GM23248 (cell line): ENCODE data around the gene LPO. TPM values are rescaled to one million over a fixed set of nuclear protein-coding genes. Genes with fewer than 3 reads are reported as not detected.

ENCODE experiments used
- DNase-seq: peaks from one replicate; pipeline ENCODE4 v3.0.0-alpha.2; 2015
- H2AFZ ChIP-seq: fragments of 200-600 bp; sonication (generic); 2 replicates; pipeline ENCODE4 v1.6.1; 2016; ENCODE audit warnings: antibody characterized with exemption
- H3F3A ChIP-seq: fragments of 200-600 bp; sonication (generic); 2 replicates; pipeline ENCODE4 v1.6.1; 2016; ENCODE audit warnings: mild to moderate bottlenecking, antibody characterized with exemption, mixed run types; ENCODE audit not compliant: insufficient read depth
- H3K27ac ChIP-seq: fragments of 200-600 bp; sonication (generic); 2 replicates; pipeline ENCODE4 v1.5.1; 2016; ENCODE audit warnings: mild to moderate bottlenecking
- H3K27me3 ChIP-seq: fragments of 200-600 bp; sonication (generic); replicated peaks from 2 replicates; pipeline ENCODE4 v1.6.1; 2016; ENCODE audit warnings: mild to moderate bottlenecking; ENCODE audit not compliant: insufficient read depth
- H3K36me3 ChIP-seq: fragments of 200-600 bp; sonication (generic); 2 replicates; pipeline ENCODE4 v1.6.1; 2016; ENCODE audit warnings: low read depth, mild to moderate bottlenecking
- H3K4me1 ChIP-seq: fragments of 200-600 bp; sonication (generic); 2 replicates; pipeline ENCODE4 v1.6.1; 2016; ENCODE audit warnings: mild to moderate bottlenecking; ENCODE audit not compliant: insufficient read depth
- H3K4me2 ChIP-seq: fragments of 200-600 bp; sonication (generic); one replicate; pipeline ENCODE4 v1.6.1; 2016; ENCODE audit warnings: mild to moderate bottlenecking; ENCODE audit not compliant: unreplicated experiment
- H3K4me3 ChIP-seq: fragments of 200-600 bp; sonication (generic); 2 replicates; pipeline ENCODE4 v1.5.1; 2016; ENCODE audit warnings: mild to moderate bottlenecking
- H3K79me2 ChIP-seq: fragments of 200-600 bp; sonication (generic); 2 replicates; pipeline ENCODE4 v1.6.1; 2016; ENCODE audit warnings: mild to moderate bottlenecking; ENCODE audit not compliant: insufficient read depth
- H3K9ac ChIP-seq: fragments of 200-600 bp; sonication (generic); 2 replicates; pipeline ENCODE4 v1.6.1; 2016; ENCODE audit warnings: mild to moderate bottlenecking
- H3K9me2 ChIP-seq: fragments of 200-600 bp; sonication (generic); 2 replicates; pipeline ENCODE4 v1.6.1; 2016; ENCODE audit warnings: mixed run types, mild to moderate bottlenecking, moderate library complexity; ENCODE audit not compliant: insufficient read depth
- H3K9me3 ChIP-seq: fragments of 200-600 bp; sonication (generic); one replicate; pipeline ENCODE4 v1.6.1; 2017; ENCODE audit warnings: low read depth
- H4K20me1 ChIP-seq: fragments of 200-600 bp; sonication (generic); 2 replicates; pipeline ENCODE4 v1.6.0; 2016; ENCODE audit not compliant: insufficient read depth
- EZH2 ChIP-seq: fragments of 200-600 bp; sonication (generic); IDR thresholded peaks from 2 replicates; pipeline ENCODE4 v1.6.1; 2018; ENCODE audit warnings: antibody characterized with exemption, mild to moderate bottlenecking; ENCODE audit not compliant: insufficient read depth, poor library complexity, severe bottlenecking
- EZH2phosphoT487 ChIP-seq: fragments of 200-600 bp; sonication (generic); IDR thresholded peaks from 2 replicates; pipeline ENCODE4 v1.6.1; 2018; ENCODE audit warnings: antibody characterized with exemption, moderate library complexity, mild to moderate bottlenecking, low read depth; ENCODE audit not compliant: insufficient read depth
- WGBS, 2 experiments: methylation state at CpG; one replicate each; pipeline ENCODE4 v1.1.6; 2015 to 2017; ENCODE audit warnings: low lambda C conversion rate in 2 of 2, low coverage in 1 of 2; ENCODE audit errors: missing lambda C conversion rate in 2 of 2; 5-methylcytosine and 5-hydroxymethylcytosine counted together
- in situ Hi-C: fragments of 300-500 bp; cut with MboI; formaldehyde crosslinking; loops from 2 replicates; pipeline ENCODE4 v1.15.0; 2020
- polyA plus RNA-seq: library from polyadenylated mRNA; unstranded; fragments of >200 nt; fragmentation: Nextera tagmentation; extraction: Ambion mirVana; gene quantifications from 2 replicates; pipeline ENCODE4 v1.2.1, GENCODE V29; 2016
- total RNA-seq: library from RNA; depleted of rRNA; stranded (reverse); fragments of >200 nt; shearing (Covaris generic); gene quantifications from 2 replicates; pipeline ENCODE4 v1.2.3, GENCODE V29; 2014

LPO gene
- total and polyA plus RNA-seq, 2 experiments from 2014 or later: 0.11 TPM; not detected in 1

DNA sequence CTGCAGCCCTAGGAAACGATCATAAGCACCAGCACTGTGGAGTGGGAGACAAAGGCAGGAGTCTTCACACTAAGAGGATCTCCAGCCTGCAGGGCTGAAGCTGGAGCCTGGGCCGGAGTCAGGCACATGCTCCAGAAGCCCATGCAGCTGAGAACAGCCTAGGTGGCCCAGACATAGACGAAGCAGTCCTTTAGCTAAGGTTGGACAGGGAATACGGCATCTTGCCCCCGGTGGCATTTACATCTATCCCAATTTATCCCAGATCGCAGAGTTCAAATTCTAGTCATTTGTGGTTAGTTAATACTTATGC, 76.3 kb downstream of the LPO start:
- Histone ChIP-seq H3K27me3 (no peaks in the 10 kb centered on the region), H2AFZ (no peak overlapping the region), H3K9me3 (no peaks in the 10 kb centered on the region), H3K4me2 (no peak overlapping the region), H3K9me2 (no peaks in the 10 kb centered on the region), H4K20me1 (no peaks in the 10 kb centered on the region), H3F3A (no peaks in the 10 kb centered on the region), H3K4me3 (no peak overlapping the region), H3K4me1 (no peaks in the 10 kb centered on the region), H3K9ac (no peak overlapping the region), H3K79me2 (no peaks in the 10 kb centered on the region), H3K27ac (no peak overlapping the region), H3K36me3 (no peaks in the 10 kb centered on the region)
- in situ Hi-C loops: no loop called here
- WGBS, 2 experiments: 86 to 88% methylated on average over 6 of the region's 6 CpGs
- DNase-seq: no peak
- no peak for TF ChIP-seq EZH2
- TF ChIP-seq EZH2phosphoT487: no peak

DNA sequence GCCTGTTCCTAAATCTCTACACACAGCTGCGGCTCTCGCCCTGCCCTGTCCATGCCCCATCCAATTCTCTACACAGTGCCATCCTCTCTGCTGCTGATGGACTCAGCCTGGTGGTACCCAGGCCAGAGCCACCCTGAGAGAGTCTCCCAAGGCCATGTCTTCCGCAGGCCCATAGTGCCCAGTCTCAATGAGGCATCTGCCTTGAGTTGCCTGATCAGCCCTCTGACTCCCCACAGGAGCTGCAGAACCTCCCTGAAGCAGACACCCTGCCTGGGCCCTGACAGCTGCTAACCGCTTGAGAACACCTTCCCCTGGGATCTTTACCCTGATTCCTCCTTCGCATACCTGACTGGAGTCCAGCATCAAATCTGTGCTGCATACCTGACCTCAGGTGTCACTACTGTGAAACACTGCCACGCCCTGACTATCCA, 76.9 kb downstream of the LPO start:
- Histone ChIP-seq H3K4me1 (no peaks in the 10 kb centered on the region), H4K20me1 (no peaks in the 10 kb centered on the region), H3K4me3 (no peak overlapping the region), H3K27ac (no peak overlapping the region), H2AFZ (no peak overlapping the region), H3K9me2 (no peaks in the 10 kb centered on the region), H3K9ac (no peak overlapping the region), H3K9me3 (no peaks in the 10 kb centered on the region), H3F3A (no peaks in the 10 kb centered on the region), H3K79me2 (no peaks in the 10 kb centered on the region), H3K4me2 (no peak overlapping the region), H3K36me3 (no peaks in the 10 kb centered on the region), H3K27me3 (no peaks in the 10 kb centered on the region)
- in situ Hi-C loops: no loop called here
- TF ChIP-seq EZH2 (no peak), EZH2phosphoT487 (no peak)
- 70 to 74% methylated on average over 6 of the region's 6 CpGs for WGBS, 2 experiments
- DNase-seq: no peak

DNA sequence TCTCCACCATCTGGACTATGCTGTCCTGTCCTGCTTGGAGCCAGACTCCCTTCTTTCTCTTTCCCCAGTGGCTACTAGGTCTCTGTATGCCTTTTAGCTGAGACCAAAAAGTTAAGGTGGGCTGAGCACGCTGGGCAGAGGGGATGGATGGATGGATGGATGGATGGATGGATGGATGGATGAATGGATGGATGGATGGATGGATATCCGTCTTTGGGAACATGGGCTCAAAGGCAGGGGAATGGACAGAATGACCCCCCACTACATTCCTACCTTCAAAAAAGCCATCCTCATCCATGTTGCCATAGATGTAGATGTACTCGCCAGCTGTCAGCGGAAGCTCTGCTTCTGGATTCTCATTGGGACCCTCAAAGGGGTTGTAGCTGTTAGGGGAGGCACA, 77.4 kb downstream of the LPO start:
- H2AFZ ChIP-seq: no peak overlapping the region
- H3K9me2 ChIP-seq: no peaks in the 10 kb centered on the region
- H3K27ac ChIP-seq: no peak overlapping the region
- no peaks in the 10 kb centered on the region for H4K20me1 ChIP-seq
- H3K79me2 ChIP-seq: no peaks in the 10 kb centered on the region
- WGBS, 2 experiments: 75 to 77% methylated on average over 4 of the region's 4 CpGs
- H3K4me1 ChIP-seq: no peaks in the 10 kb centered on the region
- TF ChIP-seq EZH2phosphoT487 (no peak), EZH2 (no peak)
- no peaks in the 10 kb centered on the region for H3K36me3 ChIP-seq
- no peaks in the 10 kb centered on the region for H3K9me3 ChIP-seq
- H3K4me3 ChIP-seq: no peak overlapping the region
- H3K4me2 ChIP-seq: no peak overlapping the region
- H3K9ac ChIP-seq: no peak overlapping the region
- no peaks in the 10 kb centered on the region for H3F3A ChIP-seq
- H3K27me3 ChIP-seq: no peaks in the 10 kb centered on the region
- no peak for DNase-seq
- in situ Hi-C loops: no loop called here

DNA sequence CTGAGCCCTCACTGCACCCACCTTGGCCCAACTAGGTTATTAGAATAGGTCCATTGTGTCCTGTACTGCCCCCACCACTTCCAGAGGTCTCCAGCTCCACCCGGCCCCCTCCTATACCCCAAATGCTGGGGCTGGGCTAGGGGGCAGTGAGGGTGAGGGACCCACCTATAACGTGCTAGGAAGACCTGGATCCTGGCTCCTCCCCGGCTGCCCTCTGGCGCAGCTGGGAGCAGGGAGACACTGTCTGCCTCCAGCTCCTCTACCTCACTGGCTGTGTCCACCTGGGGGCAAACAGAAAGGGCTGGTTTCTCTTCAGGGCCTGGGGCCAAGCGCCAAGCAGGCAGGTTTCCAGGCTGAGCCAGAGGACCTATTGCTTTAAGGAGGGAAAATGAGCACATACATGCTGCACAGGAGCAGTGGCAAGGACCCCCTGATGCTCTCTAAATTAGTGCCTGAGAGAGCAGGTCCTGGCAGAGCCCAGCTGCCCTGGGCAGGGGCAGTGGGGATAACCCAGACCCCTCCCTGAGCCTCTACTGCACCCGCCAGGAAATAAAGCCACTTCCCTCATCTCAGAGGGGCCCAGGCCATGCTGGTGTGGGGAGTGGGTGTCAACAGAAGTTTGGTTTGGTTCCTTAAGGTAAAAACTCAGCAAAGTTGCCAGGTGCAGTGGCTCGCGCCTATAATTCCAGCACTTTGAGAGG, 78.0 kb downstream of the LPO start:
- Histone ChIP-seq H3K36me3 (no peaks in the 10 kb centered on the region), H3K9me2 (no peaks in the 10 kb centered on the region), H3K9me3 (no peaks in the 10 kb centered on the region), H3K4me3 (no peak overlapping the region), H3K4me2 (no peak overlapping the region), H3K79me2 (no peaks in the 10 kb centered on the region), H3K4me1 (no peaks in the 10 kb centered on the region), H4K20me1 (no peaks in the 10 kb centered on the region), H3K27ac (no peak overlapping the region), H2AFZ (no peak overlapping the region), H3F3A (no peaks in the 10 kb centered on the region), H3K27me3 (no peaks in the 10 kb centered on the region), H3K9ac (no peak overlapping the region)
- WGBS, 2 experiments: 71 to 78% methylated on average over 8 of the region's 8 CpGs
- DNase-seq: no peak
- TF ChIP-seq EZH2 (no peak), EZH2phosphoT487 (no peak)
- in situ Hi-C loops: no loop called here
